CD4-positive, alpha-beta T cell treated with Interleukin-1 beta for 1 hour (primary cell): ENCODE data around the gene P2RX7.
"Not testable (repeated sequence)": the region's sequence is repeated elsewhere in the genome, so short reads cannot be mapped to it uniquely, and the experiment has no call there.

Source experiments
- DNase-seq, 2 donors: peaks; one replicate each; pipeline ENCODE4 v3.0.0-alpha.2; 2020 to 2022

The P2RX7 gene

DNA sequence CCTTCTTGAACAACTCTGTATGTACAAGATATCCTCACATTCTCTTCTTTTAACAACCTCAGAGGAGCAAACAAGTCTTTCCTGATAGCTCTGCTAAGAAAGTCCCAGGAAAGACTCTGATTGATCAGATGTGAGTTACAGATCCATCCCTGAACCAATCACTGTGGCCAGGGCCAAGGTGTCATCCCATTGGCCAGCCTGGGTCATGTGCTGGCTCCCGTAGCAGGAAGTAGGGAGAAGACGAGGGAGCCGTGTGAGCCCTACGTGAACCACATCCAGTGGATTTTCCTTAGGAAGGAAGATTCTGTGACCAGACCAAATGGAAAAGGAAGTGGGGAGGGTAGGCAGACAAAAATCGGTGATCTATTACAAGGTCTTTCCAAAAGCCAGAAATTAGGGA lies 5.6 kb downstream of the P2RX7 start:
- no peak for DNase-seq

DNA sequence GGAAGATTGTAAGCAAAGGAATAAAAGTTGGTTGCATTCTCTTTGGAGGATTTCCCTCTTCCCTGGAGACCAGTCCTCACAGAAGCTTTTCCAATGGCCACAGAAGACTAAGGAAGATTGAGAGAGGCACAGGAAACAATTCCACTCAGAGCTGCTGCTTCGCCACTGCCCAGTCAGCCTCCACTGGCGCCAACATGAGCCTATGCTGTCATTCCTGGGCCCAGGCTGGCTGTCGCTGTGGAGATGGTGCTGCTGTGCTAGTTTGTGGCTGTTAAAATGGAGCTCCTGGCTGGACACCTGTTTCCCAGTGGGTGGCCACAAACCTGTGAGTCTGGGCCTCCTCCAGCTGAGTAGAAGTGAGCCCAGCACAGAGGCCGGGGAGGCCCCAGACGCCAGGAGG lies 6.6 kb downstream of the P2RX7 start:
- no peak for DNase-seq

DNA sequence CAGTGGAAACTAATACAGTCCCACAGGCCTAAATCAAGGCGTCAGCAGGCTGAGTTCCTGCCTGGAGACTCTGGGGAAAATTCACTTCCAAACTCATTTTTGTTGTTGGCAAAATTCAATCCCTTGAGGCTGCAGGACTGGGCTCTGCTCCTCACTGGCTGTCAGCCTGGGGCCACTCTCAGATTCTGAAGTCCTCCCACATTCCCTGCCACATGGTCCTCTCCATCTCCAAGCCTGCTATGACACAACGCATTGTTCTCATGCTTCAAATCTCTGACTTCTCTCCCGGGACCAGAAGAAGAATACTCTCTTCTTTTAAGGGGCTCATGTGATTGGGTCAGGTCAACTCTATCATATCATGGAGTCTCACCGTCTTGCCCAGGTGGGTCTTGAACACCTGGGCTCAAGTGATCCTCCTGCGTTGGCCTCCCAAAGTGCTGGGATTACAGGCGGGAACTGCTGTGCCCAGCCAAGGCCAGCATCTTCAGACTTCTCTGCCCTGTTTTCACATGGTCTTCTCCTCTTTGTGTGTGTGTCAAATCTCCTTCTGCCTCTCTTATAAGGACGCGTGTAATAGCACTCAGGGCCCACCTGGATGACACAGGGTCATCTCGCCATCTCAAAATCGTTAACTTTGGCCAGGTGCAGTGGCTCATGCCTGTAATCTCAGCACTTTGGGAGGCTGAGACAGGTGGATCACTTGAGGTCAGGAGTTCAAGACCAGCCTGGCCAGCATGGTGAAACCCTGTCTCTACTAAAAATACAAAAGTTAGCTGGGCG lies 9.7 kb downstream of the P2RX7 start:
- DNase-seq, result no peak

DNA sequence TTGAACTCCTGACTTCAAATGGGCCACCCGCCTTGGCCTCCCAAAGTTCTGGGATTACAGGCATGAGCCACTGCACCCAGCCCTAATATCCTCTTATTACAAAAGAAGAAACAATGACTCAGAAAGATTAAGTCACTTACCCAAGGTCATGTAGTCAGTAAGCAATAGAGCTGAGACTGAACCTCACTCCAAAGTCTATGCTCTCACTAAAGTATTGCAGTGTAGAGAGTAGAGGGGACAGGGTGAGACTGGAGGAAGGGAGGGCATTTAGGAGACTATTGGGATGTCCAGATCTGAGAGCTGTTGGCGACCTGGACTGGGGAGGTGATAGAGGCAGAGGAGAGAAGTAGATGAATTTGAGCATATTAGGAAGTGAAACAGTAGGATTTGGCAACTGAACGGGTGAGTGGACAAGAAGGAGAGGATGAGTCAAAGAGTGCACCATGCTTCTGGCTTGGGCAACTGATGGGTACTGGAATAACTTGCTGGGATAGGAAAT lies 11.8 kb downstream of the P2RX7 start:
- DNase-seq, result peak in 1 of 2 donors; percentile 53

DNA sequence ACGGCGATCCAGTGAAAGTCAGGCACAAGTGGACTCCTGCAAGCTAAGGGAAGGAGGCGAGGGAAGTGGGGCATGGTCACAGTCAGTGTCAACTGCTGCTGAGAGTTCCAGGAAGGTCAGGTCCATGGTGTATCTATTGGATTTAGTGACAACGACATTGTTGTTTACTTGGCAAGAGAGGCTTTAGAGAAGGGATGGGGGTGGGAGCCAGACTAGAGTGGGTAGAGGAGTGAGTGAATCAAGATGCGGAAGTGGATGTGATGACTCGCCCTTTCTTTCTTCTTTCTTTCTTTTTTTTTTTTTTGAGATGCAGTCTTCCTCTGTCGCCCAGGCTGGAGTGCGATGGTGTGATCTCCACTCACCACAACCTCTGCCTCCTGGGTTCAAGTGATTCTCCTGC lies 12.5 kb downstream of the P2RX7 start:
- peak in 1 of 2 donors; percentile 16 for DNase-seq

DNA sequence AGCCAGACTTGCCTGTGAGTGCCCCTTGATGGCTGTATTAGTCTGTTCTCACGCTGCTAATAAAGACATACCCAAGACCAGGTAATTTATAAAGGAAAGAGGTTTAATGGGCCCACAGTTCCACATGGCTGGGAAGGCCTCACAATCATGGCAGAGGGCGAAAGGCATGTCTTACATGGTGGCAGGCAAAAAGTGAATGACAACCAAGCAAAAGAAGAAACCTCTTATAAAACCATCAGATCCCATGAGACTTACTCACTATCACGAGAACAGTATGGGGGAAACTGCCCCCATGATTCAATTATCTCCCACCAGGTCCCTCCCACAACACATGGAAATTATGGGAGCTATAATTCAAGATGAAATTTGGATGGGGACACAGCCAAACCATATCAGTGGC lies 16.6 kb downstream of the P2RX7 start:
- not testable (repeated sequence) for DNase-seq

DNA sequence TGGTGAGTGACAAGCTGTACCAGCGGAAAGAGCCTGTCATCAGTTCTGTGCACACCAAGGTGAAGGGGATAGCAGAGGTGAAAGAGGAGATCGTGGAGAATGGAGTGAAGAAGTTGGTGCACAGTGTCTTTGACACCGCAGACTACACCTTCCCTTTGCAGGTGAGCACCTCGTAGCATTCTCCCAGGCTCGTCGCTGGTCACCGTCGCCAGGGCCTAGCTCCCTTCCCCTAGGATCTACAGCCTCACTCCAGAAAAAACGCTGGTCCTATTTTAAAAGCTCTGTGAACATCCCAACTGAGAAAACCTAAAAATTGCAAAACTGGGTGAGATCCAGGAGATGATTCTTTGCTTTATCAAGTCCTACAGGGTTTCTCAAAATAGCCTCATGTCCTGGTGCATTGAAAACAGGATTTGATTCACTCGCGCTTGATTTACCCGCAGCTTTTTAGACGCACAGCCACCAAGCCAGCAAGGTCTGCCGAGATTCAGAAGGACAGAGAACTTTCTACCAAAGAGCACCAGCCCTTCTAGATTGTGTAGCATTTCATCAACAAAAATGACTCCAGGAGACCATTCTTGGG lies 22.2 kb downstream of the P2RX7 start:
- no peak for DNase-seq

DNA sequence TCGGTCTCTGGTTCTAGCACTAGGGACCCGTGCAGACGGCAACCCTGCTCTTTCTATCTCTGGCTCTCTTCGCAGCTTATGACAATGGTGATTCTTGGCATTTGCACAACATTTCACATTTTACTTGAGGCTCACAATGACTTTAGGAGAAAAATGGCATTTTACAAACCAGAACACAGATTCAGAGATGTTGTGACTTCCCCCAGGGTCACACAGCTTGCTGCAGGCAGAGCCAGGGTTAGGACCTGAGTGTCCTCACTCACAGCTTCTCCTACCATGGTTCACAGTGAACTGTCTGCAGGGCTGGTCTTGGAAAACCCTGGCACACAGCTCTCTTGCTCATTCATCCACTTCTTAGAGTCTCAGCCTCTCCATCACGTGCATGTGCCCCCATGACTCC lies 23.7 kb downstream of the P2RX7 start:
- no peak for DNase-seq

DNA sequence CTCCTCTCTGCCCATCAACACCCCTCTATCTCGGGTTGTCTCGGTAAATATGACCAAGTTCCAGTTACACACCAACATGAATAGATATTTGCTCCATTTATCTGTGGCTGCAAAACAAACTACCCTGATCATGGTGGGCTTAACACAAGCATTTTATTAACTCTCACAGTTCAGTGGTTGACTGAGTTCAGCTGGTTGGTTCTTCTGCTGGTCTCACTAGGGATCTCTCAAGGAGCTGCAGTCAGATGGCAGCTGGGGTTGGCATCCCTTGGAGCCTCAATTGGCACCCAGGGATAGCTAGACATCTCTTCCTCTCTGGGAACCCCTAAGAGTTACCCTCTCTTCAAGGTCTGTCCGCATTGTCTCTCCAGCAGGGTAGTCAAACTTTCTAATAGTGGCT lies 25.4 kb downstream of the P2RX7 start:
- DNase-seq, result no peak

DNA sequence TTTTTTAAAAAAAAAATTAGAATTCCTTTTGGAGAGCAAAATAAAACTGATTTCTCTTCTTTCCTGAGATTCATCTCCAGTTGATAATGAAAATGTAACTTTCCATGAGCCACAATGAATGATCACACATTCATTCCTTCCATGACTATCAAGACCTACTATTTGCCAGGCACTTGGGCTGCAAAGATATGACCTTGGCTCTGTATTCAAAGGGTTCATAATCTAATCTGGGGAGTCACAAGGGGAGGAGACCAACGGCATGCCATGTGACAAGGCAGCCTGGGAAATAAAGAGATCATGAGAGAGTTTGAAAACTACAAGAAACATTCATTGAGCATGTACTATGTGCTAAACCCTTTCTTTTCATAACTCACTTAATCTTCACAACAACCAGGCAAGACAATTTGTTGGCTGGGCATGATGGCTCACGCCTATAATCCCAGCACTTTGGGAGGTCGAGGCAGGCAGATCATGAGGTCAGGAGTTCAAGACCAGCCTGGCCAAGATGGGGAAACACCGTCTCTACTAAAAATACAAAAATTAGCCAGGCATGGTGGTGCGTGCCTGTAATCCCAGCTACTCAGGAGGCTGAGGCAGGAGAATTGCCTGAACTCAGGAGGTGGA lies 26.2 kb downstream of the P2RX7 start:
- DNase-seq, result not testable (repeated sequence)

DNA sequence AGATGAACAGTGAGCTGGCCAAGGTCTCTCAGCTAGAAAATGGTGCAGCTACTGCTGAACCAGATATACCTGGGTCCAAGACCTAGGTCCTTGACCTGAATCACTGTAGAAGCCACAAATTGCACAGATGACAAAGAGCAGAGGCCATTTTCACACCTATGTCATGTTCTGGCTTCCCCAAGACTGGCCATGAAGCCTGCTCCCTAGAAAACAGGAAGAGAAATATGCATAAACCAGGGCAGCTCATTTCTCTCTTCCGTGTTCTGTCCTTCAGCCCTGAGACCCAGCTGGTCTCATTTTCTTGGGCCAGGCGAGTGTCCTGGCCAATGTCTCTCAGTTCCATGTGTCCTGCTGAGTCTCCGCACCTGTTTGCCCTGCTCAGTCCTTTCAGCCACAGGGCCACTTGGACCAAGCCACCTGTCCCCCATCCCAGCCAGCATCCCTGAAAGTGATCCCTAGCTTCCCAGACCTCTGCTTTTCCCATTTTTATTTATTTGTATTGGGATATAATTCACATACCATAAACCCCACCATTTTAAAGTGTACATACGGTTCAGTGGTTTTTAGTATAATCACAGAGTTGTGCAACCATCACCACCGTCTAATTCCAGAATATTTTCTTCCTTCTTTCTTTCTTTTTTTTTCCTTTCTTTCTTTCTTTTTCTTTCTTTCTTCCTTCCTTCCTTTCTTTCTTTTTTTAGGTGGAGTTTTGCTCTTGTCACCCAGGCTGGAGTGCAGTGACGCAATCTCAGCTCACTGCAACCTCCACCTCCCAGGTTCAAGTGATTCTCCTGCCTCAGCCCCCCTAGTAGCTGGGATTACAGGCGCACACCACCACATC lies 27.0 kb downstream of the P2RX7 start:
- DNase-seq, result no peak

DNA sequence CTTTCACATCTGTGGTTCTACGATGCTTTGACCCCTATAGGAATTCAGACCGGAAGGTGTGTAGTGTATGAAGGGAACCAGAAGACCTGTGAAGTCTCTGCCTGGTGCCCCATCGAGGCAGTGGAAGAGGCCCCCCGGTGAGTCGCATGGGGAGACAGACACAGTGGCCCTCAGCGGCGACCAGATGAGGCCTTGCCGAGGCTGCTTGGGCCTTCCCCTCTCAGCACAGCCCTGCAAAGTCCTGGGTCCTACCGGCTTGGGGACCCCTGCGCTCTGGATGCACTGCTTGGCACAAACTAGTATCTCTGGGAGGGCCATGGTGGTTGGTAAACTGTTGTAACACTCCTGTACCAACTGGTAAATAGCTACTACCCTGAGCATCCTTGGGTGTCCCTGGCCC lies 29.7 kb downstream of the P2RX7 start:
- DNase-seq, result no peak

DNA sequence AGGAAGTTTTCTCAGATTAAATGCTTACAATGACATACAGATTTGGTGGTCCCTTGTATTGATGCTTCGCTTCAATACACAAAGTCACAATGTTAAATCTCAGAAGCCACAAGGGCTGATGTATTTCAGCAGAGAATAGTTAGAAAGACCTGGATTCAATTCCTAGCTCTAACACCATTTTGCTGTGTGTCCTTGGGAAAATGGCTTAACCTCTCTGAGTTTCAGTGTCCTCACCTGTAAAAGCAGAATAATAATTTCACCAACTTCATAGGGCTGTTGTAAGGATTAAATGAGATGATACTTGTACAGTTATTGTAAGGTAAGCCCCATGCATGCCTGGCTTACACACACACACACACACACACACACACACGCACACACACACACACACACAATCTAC lies 30.3 kb downstream of the P2RX7 start:
- no peak for DNase-seq

DNA sequence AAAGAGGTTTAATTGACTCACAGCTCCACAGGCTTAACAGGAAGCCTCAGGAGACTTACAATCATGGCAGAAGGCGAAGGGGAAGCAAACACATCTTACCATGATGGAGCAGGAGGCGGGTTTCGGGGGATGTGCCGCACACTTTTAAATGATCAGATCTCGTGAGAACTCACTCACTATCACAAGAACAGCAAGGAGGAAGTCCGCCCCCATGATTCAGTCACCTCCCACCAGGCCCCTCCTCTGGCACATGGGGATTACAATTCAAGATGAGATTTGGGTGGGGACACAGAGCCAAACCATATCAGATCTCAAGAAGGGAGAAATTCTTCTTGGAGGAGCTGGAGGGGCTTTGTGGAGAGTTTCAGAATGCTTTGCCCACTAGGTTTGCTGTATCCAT lies 32.2 kb downstream of the P2RX7 start:
- DNase-seq, result not testable (repeated sequence)

DNA sequence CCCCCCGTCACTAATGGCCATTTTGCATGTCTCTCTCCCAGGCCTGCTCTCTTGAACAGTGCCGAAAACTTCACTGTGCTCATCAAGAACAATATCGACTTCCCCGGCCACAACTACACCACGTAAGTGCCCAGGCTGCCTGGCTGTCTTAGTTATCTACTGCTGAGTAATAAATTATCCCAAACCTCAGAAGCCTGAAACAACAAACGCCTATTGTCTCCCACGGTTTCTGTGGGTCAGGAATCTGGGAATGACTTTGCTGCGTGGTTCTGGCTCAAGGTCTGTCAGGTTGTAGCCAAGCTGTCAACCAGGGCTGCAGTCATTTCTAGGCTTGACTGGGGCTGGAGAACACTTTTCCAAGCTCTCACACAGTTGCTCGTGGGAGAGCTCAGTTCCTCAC lies 32.6 kb downstream of the P2RX7 start:
- no peak for DNase-seq

DNA sequence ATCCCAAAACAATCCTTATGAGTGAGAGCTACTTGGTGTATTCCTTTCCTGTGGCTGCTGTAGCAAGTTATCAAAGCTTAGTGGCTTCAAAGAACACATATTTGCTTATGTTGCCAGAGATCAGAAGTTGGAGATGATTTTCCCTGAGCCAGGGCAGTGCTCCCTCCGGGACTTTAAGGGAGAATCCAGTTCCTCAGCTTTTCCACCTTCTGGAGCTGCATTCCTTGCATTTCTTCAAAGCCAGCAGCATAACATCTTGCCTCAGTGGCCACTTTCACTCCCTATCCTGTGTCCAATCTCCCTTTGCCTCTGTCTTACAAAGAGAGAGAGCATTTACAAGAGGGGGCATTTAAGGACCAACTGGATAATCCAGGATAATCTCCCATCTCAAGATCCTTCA lies 33.7 kb downstream of the P2RX7 start:
- DNase-seq, result no peak

DNA sequence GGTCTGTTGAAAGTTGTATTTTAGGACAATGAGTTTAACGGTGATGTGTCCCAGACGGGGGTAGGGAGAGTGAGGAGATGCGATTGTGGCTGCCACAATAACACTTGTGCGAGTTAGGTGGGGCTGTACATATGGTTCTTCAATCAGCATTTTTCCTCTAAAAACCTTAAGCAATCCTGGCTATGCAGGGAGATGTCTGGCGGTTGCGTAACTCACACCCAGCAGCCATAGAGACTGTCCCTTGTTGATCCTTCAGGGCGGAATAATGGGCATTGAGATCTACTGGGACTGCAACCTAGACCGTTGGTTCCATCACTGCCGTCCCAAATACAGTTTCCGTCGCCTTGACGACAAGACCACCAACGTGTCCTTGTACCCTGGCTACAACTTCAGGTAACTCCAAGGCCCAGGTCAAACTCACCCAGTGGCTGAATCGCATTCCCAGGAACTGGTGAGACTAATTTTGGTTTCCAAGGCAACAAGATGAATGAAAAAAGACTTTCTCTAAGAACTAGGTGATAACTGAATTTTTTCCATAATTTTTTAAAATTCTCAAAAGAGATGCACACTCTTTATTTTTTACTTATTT lies 34.6 kb downstream of the P2RX7 start:
- DNase-seq, result no peak

DNA sequence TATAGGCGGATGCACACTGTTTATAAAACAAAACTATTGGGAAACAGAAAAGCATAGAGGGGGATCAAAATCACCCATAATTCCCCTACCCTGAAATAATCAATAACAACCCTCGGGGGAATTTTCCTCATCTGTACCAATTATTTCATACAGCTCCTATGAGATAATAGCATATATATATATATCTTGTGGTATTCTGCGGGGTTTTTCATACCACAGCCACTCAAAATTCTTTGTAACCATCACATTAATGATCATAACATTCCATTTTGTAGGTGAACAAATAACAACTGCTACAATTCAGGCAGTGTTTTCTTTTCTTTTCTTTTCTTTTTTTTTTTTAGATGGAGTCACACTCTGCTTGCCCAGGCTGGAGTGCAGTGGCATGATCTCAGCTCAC lies 35.3 kb downstream of the P2RX7 start:
- DNase-seq, result no peak

DNA sequence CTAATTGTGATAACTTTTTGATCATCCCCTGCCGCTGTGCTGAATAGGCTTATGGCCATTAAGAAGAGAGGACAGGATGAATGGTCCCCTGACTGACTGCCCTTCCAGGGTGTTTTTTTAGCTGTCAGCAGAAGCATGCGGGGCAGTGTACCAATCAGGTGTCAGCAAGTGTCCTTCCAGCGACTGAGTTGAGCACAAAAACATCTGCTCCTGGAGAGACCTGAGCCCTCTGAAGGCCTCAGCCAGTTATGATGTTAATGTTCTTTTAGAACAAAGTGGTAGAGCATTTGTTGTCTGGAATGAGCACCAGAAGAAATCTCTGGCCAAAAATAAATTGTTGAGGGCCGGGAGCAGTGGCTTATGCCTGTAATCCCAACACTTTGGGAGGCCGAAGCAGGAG lies 37.5 kb downstream of the P2RX7 start:
- no peak for DNase-seq

DNA sequence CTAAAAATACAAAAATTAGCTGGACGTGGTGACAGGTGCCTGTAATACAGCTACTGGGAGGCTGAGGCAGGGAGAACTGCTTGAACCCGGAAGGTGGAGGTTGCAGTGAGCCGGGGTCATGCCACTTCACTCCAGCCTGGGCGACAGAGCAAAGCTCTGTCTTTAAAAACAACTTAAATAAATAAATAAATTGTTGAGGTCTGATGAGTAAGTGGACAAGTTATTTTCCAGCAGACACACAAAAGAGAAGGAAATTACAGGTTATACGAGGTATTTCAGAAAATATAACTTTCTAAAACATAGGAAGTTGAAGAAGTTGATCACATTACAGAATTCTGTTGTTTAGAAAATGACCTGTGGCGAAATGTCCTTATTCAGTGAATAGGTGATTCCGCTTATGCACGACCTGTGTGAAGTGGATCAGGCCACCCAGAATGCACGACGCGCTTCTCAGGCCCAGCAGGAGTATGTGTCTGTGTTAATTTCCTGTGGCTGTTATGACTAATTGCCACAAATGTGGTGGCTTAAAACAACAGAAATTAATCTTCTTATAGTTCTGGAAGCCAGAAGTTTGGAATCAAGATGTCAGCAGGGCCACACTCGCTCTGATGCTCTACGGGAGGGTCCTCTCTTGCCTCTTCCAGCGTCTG lies 38.1 kb downstream of the P2RX7 start:
- DNase-seq, result no peak

DNA sequence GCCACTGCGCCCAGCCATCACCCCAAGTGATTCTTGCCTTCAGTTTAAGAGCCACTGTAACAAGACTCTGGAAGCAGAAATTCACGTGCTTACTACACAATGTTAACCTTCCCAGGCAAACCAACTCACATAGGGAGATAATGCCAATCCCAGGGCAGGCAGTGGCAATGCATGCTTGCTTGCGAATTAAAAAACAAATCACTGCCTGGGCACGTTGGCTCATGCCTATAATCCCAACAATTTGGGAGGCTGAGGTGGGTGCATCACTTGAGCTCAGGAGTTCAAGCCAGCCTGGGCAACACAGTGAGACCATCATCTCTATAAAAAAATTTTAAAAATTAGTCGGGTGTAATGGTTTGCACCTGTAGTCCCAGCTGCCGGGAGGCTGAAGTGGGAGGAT lies 39.5 kb downstream of the P2RX7 start:
- DNase-seq, result no peak

DNA sequence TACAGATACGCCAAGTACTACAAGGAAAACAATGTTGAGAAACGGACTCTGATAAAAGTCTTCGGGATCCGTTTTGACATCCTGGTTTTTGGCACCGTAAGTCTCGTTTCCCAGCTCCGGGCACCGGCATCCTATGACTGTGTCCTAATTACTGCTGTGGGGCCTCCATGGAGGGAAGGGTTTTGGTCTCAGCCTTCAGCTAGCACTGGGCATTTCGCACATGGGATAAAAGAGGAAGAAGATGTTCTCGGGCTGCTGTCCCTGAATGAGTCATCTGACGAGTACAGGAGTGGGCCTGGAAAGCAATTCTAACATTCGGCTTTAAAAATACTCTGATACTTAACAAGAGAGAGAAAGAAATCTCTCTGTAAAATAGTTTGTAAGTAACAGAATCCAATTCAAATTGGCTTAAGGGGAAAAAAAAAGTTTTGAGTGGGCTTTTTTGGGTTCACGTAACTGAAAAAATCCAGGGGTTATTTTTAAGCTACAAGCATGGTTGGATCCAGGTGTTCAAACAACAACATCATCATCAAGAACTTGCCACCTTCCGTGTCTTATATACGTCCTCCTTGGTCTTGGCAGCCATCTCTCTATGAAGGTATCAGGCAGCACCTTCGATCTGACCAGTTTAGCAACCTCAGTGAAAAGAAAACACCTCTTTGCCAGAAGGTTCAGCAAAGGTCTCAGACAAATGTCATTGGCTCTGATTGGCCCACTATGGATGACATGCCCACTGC lies 42.9 kb downstream of the P2RX7 start:
- peak in 1 of 2 donors; percentile 44 for DNase-seq
